Neutrophil (primary cell): Measurements from ENCODE around the gene FBXO2.

Experiments
- H3K27ac ChIP-seq: fragments of 200-600 bp; sonication (generic); 2 replicates; pipeline ENCODE4 v1.5.1; 2016; ENCODE audit warnings: mild to moderate bottlenecking, moderate library complexity
- H3K27me3 ChIP-seq: fragments of 200-600 bp; sonication (generic); 2 replicates; pipeline ENCODE4 v1.6.0; 2016; ENCODE audit warnings: mild to moderate bottlenecking
- H3K36me3 ChIP-seq: fragments of 200-600 bp; sonication (generic); 2 replicates; pipeline ENCODE4 v1.5.1; 2017
- H3K4me1 ChIP-seq, 2 experiments: fragments of 200-600 bp in 1 of 2; sonication (generic) in 1 of 2; 1 replicate in 1 of 2; 2 replicates in 1 of 2; pipeline versions ENCODE4 v1.5.1 to v1.6.1; 2013 to 2016; ENCODE audit warnings: low read depth in 1 of 2, low read length in 1 of 2, mild to moderate bottlenecking in 1 of 2, moderate library complexity in 1 of 2; ENCODE audit not compliant: control insufficient read depth in 1 of 2, insufficient read depth in 1 of 2
- H3K4me3 ChIP-seq, 2 experiments: fragments of 200-600 bp in 1 of 2; sonication (generic) in 1 of 2; 1 replicate in 1 of 2; 2 replicates in 1 of 2; pipeline ENCODE4 v1.5.1; 2013 to 2016; ENCODE audit warnings: low read depth in 1 of 2, low read length in 1 of 2, mild to moderate bottlenecking in 1 of 2, moderate library complexity in 1 of 2
- H3K9me3 ChIP-seq: fragments of 200-600 bp; sonication (generic); 2 replicates; pipeline ENCODE4 v1.5.1; 2016
- CTCF ChIP-seq: fragments of 200-600 bp; sonication (generic); IDR thresholded peaks from 2 replicates; pipeline ENCODE4 v1.5.1; 2016; ENCODE audit warnings: antibody characterized with exemption

The FBXO2 gene

GRCh38 chr1:11693024-11693590, 38.9 kb upstream of the FBXO2 start:
- Histone ChIP-seq H3K4me3 (no peak overlapping the region), H3K27me3 (peaks cover 84% of the 10 kb centered on the region), H3K4me1 (peaks cover 0 to 15% of the 10 kb centered on the region in 2 experiments), H3K27ac (no peak overlapping the region), H3K9me3 (no peaks in the 10 kb centered on the region), H3K36me3 (no peaks in the 10 kb centered on the region)
- TF ChIP-seq CTCF: no peak

- no peak for TF ChIP-seq CTCF
- Histone ChIP-seq H3K27ac (no peak overlapping the region), H3K9me3 (no peaks in the 10 kb centered on the region), H3K27me3 (peaks cover 84% of the 10 kb centered on the region), H3K4me3 (no peak overlapping the region), H3K4me1 (peaks cover 0 to 15% of the 10 kb centered on the region in 2 experiments), H3K36me3 (no peaks in the 10 kb centered on the region)
Observed at GRCh38 chr1:11691928-11692711, 37.9 kb upstream of the FBXO2 start.

DNA sequence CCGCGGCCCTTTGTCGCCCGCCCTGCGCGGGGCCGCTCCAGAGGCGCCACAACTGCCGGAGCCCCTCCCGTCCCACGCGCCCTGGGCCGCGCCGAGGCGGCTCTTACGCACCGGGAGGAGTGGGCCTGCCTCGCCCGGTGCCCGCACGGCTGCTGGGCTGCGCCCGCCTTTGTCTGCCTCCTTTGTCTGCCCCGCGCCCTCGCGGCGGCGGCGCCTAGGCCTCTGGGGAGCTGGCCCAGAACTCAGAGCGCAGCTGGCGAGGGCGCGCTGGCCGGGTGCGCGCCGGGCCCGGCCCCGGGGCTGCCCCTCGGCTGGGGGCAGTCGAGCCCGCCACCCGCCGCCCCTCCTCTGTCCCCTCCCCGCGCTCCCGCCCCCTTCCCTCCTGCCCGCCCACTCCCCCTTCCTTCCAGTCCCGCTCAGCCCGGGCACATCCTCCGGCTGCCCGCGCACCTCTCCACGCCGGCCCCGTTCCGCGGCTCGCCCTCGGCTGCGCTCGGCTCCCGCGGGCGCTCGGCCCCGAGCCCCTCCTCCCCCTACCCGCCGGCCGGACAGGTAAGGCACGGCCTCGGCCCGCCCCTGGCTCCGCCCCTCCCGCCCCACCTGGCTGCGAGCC, 37.2 kb upstream of the FBXO2 start, which contains the start of gene DRAXIN:
Gene DRAXIN, plus strand, starts transcription at position 409 of the 613 bp plus-strand sequence. CDS start 14,549 bp downstream, outside the sequence.
- no peak within 1 kb of the TSS for H3K4me3 ChIP-seq
- peaks cover 84% of the 10 kb centered on the region for H3K27me3 ChIP-seq
- H3K4me1 ChIP-seq: peaks cover 0 to 15% of the 10 kb centered on the region in 2 experiments
- H3K9me3 ChIP-seq: no peaks in the 10 kb centered on the region
- no peak within 1 kb of the TSS for H3K27ac ChIP-seq
- H3K36me3 ChIP-seq: no peaks in the 10 kb centered on the region
- no peak for TF ChIP-seq CTCF

- H3K4me3 ChIP-seq: no peak overlapping the region
- no peak overlapping the region for H3K27ac ChIP-seq
- H3K9me3 ChIP-seq: no peaks in the 10 kb centered on the region
- TF ChIP-seq CTCF: no peak
- H3K4me1 ChIP-seq: peaks cover 0 to 15% of the 10 kb centered on the region in 2 experiments
- no peaks in the 10 kb centered on the region for H3K36me3 ChIP-seq
- peaks cover 91% of the 10 kb centered on the region for H3K27me3 ChIP-seq
Observed at GRCh38 chr1:11690397-11691301, 36.4 kb upstream of the FBXO2 start.

- no peak for TF ChIP-seq CTCF
- H3K9me3 ChIP-seq: no peaks in the 10 kb centered on the region
- H3K27ac ChIP-seq: no peak overlapping the region
- peaks cover 94% of the 10 kb centered on the region for H3K27me3 ChIP-seq
- H3K4me3 ChIP-seq: no peak overlapping the region
- H3K4me1 ChIP-seq: peaks cover 0 to 15% of the 10 kb centered on the region in 2 experiments
- no peaks in the 10 kb centered on the region for H3K36me3 ChIP-seq
Observed at GRCh38 chr1:11688506-11688905, 34.3 kb upstream of the FBXO2 start.
